Stimulated activated naive B cell treated with anti-CD40 and anti-IgM and Interleukin-4, amounts not matched to agents 10 μg/mL and 1 μg/mL and 100 μg/mL, for 72 hours (primary cell): ENCODE measurements around the gene LPP.
A peak's percentile ranks its signal among the peaks of the same experiment; 100 is the strongest.

ENCODE experiments used
- ATAC-seq, 2 donors: fragments of 150-1000 bp; cut with Tn5 transposase; replicated peaks; 2 replicates each; pipeline ENCODE4 v1.10.0; 2021; ENCODE audit warnings: moderate library complexity in 1 of 2
- DNase-seq: peaks from one replicate; pipeline ENCODE4 v3.0.0; 2021
- H3K27ac Mint-ChIP-seq: one replicate; pipeline ENCODE4 v1.8.0; 2022; ENCODE audit warnings: mild to moderate bottlenecking, mixed read lengths
- H3K27me3 Mint-ChIP-seq, 2 donors: one replicate each; pipeline ENCODE4 v1.8.0; 2022; ENCODE audit warnings: mixed read lengths in 2 of 2
- H3K36me3 Mint-ChIP-seq, 2 donors: one replicate each; pipeline ENCODE4 v1.8.0; 2022; ENCODE audit warnings: mixed read lengths in 2 of 2, mild to moderate bottlenecking in 1 of 2
- H3K4me1 Mint-ChIP-seq, 2 donors: one replicate each; pipeline ENCODE4 v1.8.0; 2022; ENCODE audit warnings: mixed read lengths in 2 of 2, mild to moderate bottlenecking in 1 of 2
- H3K4me3 Mint-ChIP-seq, 2 donors: one replicate each; pipeline ENCODE4 v1.8.0; 2022; ENCODE audit warnings: mild to moderate bottlenecking in 2 of 2, mixed read lengths in 2 of 2, moderate library complexity in 1 of 2
- H3K9me3 Mint-ChIP-seq, 2 donors: one replicate each; pipeline ENCODE4 v1.8.0; 2022; ENCODE audit warnings: mixed read lengths in 2 of 2, mild to moderate bottlenecking in 1 of 2

Gene LPP

DNA sequence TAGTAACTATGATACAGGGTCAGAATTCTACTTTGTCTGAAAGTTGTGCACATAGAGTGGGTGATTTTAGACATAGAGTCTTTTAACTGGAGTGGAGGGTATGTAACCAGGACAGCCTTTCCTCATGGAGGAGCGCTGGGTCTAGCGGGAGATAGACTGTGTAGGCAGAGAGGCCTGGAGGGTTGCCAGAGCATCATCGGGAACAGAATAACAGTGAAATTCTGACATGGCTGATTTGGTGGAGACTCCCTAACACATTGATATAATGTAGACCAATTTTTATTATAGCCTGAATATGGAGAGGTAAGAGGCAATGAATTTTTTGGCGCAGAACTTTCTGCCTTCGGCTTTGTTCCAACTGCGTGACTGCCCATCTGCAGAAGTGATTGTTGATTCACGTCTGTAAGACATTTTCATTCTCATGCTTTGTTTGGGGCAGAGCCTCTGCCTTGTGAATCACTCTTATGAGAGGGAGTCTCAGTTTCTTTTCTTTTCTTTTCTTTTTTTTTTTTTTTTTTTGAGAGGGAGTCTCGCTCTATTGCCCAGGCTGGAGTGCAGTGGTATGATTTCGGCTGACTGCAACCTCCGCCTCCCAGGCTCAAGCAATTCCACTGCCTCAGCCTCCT, 16.0 kb downstream of the LPP start:
- ATAC-seq (no peak), DNase-seq (no peak)
- Mint-ChIP-seq H3K27me3 (no peaks in the 10 kb centered on the region), H3K9me3 (peaks cover 0 to 2% of the 10 kb centered on the region in 2 donors), H3K36me3 (peaks cover 9 to 17% of the 10 kb centered on the region in 2 donors), H3K4me1 (peaks cover 29 to 56% of the 10 kb centered on the region in 2 donors), H3K4me3 (no peak overlapping the region), H3K27ac (peak overlapping the region; percentile 56)

DNA sequence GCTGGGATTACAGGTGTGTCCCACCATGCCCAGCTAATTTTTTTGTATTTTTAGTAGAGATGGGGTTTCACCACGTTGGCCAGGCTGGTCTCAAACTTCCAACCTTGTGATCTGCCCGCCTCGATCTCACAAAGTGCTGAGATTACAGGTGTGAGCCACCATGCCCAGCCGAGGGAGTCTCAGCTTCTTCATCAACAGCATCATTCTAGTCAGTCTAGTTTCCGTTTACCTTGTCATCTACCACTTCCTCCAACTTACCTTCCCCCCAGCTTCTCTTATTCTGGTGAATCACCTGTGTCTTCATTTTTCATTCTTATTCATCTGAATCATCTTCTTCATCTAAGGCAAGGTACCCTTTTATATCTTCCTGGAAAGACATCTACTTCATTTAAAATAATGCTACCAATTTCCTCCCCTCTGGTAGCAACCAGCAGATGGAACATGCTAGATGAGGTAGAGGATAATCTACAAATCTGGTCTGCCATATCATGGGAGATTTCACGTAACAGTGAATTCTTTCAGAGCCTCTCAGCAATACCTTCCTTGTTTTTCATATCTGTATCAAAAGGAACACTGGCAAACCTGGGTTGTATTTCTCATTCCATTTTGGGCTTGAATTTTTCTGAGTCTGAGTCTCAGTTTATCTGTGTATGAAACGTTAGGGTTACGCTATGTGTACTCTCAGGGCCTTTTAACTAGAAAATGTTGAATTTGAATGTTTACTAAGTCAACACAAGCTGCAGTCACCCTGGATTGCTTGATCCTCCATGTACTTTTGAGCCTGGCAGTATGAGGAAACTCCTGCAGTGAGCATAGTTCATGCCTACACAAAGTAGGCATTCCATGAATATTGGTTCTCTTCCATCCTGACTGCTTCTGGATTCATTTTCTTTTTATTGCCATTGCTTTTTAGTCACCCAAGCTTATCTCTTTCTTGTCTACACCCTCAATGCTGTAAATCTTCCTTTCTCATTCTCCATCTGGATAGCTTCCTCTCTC, 16.8 kb downstream of the LPP start:
- peak overlapping the region; percentile 56 for H3K27ac Mint-ChIP-seq
- no peaks in the 10 kb centered on the region for H3K27me3 Mint-ChIP-seq
- peaks cover 0 to 2% of the 10 kb centered on the region in 2 donors for H3K9me3 Mint-ChIP-seq
- H3K4me3 Mint-ChIP-seq = peak overlapping the region in 1 of 2 donors; percentile 2
- H3K4me1 Mint-ChIP-seq = peaks cover 28 to 57% of the 10 kb centered on the region in 2 donors
- DNase-seq (no peak), ATAC-seq (peak; percentile 78 to 79)
- peaks cover 15 to 21% of the 10 kb centered on the region in 2 donors for H3K36me3 Mint-ChIP-seq

DNA sequence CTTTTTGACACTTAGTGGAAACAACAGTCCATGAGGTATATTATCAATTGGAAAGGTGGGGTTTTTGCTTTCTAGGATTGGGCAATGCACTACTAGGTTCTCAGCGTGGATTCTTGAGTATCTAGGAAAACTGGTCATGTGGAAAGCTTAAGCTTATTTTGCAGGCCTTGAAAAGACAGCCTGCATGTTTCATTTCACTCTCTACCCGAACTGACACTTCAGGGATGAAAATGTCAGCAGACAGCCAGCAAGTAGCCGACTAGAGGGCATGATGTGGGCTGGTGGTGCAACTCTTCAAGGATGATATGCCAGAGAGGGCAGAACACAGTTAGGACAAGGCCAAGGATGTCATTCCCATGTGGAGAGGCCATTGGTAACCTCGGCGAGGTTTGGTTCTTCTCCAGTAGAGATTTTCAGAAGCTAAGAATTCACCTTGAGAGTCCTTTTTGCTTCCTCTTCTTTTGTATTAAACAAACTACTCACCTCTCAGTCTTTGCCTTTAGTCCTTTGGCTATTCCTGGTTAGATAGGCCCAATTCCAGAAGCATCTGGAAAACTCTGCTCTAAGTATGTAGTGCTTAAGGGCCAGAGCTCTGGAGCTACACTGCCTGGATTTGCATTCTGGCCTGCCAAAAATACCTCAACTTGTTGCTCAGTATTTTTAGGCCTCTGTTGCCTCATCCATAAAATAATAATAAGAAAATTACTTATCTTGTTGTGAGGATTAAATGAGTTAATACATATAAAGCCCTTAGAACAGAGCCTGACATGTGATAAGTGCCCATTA, 17.9 kb downstream of the LPP start:
- ATAC-seq = no peak
- H3K9me3 Mint-ChIP-seq = peaks cover 3% of the 10 kb centered on the region in 2 donors
- DNase-seq = no peak
- H3K4me1 Mint-ChIP-seq = peaks cover 33 to 60% of the 10 kb centered on the region in 2 donors
- no peak overlapping the region for H3K27ac Mint-ChIP-seq
- peaks cover 17 to 24% of the 10 kb centered on the region in 2 donors for H3K36me3 Mint-ChIP-seq
- no peaks in the 10 kb centered on the region for H3K27me3 Mint-ChIP-seq
- no peak overlapping the region for H3K4me3 Mint-ChIP-seq

DNA sequence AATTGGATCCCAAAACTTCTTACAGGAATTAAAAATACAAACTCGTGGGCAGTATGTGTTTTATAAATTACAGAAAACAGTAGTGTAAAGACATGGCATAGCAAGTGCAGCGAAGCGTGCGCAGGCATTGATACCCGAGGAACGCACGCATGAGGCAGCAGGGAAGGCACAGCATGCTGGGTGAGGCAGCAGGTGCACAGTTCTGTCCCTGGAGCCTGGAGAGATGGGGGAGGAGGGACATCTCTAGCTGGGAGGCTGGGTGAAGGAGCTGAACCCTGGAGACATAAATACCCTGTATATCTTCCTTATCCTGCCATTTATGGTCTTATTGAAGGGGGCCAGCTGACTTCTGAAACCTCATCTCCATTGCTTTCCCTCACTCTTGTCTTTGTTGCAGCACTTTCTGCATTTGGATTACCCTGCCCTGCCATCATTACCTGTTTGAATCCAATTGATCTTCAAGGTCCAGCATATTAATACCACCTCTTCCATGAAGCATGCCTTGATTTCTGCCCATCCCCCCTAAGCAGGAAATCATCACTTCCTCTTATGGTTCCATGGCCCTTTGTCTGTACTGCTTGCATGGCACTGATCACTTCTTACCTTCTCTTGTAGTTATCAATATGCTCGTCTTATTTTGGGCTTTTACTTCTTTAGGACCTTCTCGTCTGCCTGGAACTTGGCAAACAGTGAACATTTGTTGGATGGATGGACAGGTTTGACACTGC, 20.5 kb downstream of the LPP start:
- Mint-ChIP-seq H3K4me1 (peaks cover 52 to 82% of the 10 kb centered on the region in 2 donors), H3K9me3 (peaks cover 5% of the 10 kb centered on the region in 2 donors), H3K27me3 (no peaks in the 10 kb centered on the region), H3K4me3 (peak overlapping the region in 1 of 2 donors; percentile 22), H3K27ac (no peak overlapping the region), H3K36me3 (peaks cover 32 to 43% of the 10 kb centered on the region in 2 donors)
- peak; percentile 61 to 63 for ATAC-seq
- no peak for DNase-seq

GRCh38 chr3:188176476-188176875, 22.5 kb downstream of the LPP start:
- no peak for ATAC-seq

DNA sequence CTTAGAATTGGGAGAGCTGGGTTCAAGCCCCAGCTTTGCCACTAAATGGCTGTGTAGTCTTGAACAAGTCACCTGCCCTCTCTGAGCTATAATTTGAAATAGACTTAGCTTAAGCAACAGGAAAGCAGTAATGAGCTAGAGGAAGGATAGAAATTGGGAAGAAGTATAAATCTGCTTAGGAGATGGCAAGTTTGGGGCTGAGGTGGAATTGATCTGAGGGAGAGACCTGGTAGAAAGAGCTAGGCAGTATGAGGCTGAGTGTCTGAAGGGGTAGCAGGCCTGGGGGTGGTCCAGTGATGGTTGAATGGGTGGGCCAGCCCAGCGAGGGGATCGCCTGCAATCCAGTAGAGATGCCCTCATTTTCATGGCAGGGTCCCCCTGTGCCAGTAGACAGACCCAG, 22.9 kb downstream of the LPP start:
- Mint-ChIP-seq H3K36me3 (peaks cover 40 to 41% of the 10 kb centered on the region in 2 donors), H3K4me1 (peaks cover 42 to 70% of the 10 kb centered on the region in 2 donors), H3K27ac (no peak overlapping the region), H3K27me3 (no peaks in the 10 kb centered on the region), H3K4me3 (no peak overlapping the region), H3K9me3 (peaks cover 5% of the 10 kb centered on the region in 2 donors)
- no peak for ATAC-seq
- no peak for DNase-seq

More at GRCh38 chr3:188176476-188176875, 22.5 kb downstream of the LPP start:
- DNase-seq = no peak
- no peak overlapping the region for H3K27ac Mint-ChIP-seq
- peaks cover 38% of the 10 kb centered on the region in 2 donors for H3K36me3 Mint-ChIP-seq
- H3K4me1 Mint-ChIP-seq = peaks cover 45 to 75% of the 10 kb centered on the region in 2 donors
- H3K4me3 Mint-ChIP-seq = no peak overlapping the region
- H3K27me3 Mint-ChIP-seq = no peaks in the 10 kb centered on the region
- peaks cover 5% of the 10 kb centered on the region in 2 donors for H3K9me3 Mint-ChIP-seq

- peaks cover 40 to 45% of the 10 kb centered on the region in 2 donors for H3K36me3 Mint-ChIP-seq
Measured at GRCh38 chr3:188177721-188178120, 23.8 kb downstream of the LPP start.

DNA sequence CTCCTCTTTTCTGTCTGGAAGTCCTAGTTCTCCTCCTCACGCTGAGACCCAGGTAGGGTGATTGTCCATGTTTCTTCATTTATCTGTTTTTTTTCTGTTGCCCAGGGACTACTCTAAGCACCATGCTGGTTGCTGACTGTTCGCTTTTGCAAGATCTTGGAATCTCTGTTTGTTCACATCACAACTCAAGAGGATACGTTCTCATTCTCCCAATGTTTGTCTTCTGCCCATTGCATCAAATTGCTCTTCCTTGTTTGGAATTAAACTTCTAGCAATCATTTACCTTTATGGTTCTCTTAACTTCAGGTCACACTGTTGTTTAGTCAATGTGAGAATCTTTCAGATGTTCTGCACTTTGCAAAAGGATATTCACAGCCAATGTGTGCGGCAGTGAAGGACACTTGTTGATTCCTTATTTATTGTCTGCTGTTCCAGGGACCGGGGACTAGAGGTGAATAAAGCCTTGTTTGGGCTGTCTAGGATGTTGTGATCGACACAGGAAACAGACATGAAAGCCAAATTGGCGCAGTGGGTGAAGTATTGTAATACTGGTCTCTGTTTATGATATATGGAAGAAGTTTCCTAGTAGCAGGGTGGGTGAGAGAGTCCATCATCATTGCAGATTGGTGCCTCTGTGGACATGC, 24.5 kb downstream of the LPP start:
- Mint-ChIP-seq H3K36me3 (peaks cover 43 to 44% of the 10 kb centered on the region in 2 donors), H3K9me3 (peaks cover 5% of the 10 kb centered on the region in 2 donors), H3K4me1 (peaks cover 42 to 65% of the 10 kb centered on the region in 2 donors), H3K4me3 (no peak overlapping the region), H3K27ac (peak overlapping the region; percentile 3), H3K27me3 (no peaks in the 10 kb centered on the region)
- DNase-seq (no peak), ATAC-seq (no peak)

More at GRCh38 chr3:188177721-188178120, 23.8 kb downstream of the LPP start:
- no peak for ATAC-seq
- Mint-ChIP-seq H3K9me3 (peaks cover 5% of the 10 kb centered on the region in 2 donors), H3K27me3 (no peaks in the 10 kb centered on the region), H3K27ac (no peak overlapping the region), H3K4me1 (peaks cover 42 to 69% of the 10 kb centered on the region in 2 donors), H3K4me3 (no peak overlapping the region)
- DNase-seq = no peak

DNA sequence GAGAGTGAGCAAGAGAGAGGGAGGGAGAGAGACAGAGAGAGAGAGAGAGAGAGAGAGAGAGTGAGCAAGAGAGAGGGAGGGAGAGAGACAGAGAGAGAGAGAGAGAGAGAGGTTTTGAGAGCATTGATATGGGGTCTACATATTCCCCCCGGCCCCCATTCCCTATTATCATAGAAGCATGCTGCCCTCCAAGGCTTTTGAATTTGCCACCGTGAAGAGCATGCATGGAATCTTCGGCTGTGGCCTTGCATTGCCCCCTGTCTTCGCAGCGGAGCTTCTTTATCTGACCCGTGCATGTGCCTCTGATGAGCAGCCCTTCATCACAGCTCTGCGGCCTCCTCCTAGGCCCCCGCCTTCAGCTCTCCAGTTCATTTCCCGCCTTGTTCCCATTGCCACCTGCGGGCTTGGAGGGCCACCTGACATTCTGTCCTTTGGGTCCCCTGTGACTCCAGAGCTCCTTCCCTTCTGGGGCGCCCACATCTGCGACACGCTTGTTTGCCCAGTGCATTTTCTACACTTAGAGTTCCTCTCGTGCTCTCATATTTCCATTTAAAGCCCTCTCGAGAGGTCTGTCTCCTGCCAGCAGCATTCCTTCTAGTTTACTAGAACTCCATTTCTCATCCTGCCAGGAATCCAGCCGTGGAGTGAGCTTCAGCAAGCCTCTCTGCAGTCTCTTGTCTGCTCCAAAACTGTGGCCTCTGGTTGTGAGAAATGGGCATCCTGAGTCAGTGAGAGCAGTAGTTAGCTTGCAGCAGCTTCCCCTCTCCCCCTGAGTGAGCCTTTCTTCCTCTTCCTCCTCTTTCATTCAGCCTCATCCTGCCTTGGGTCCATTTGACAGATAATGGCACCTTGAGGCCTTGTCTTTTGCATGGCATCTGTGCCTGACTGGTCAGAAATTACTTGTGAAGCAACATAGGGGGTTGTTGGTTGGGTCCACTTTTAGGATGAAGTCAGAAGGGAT, 25.3 kb downstream of the LPP start:
- Mint-ChIP-seq H3K4me1 (peaks cover 45 to 63% of the 10 kb centered on the region in 2 donors), H3K27me3 (no peaks in the 10 kb centered on the region), H3K4me3 (peak overlapping the region in 1 of 2 donors; percentile 15), H3K36me3 (peaks cover 38 to 46% of the 10 kb centered on the region in 2 donors), H3K27ac (peak overlapping the region; percentile 53), H3K9me3 (peaks cover 5% of the 10 kb centered on the region in 2 donors)
- DNase-seq = no peak
- ATAC-seq = no peak

DNA sequence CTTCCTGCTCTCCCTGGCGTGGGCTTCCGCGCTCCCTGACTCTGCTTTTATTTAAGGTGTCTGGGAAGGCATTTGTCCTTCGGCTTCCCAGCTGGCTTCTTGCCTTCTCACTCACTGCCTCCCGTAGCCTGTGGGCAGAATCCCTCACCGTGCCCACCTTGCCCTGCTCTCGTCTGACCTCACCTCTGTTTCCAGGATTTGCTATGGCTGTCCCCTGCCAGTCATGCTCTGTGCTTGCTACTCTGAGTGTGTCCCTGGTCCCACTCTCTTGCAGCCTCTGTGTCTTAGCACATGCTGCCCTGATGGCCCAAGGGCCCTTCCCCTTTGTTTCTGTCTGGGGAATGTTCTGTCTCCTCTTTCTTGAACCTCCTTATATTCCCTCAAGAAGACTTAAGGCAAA, 26.2 kb downstream of the LPP start:
- ATAC-seq (no peak), DNase-seq (no peak)
- peaks cover 32 to 46% of the 10 kb centered on the region in 2 donors for H3K36me3 Mint-ChIP-seq
- H3K9me3 Mint-ChIP-seq = peaks cover 3 to 5% of the 10 kb centered on the region in 2 donors
- no peak overlapping the region for H3K4me3 Mint-ChIP-seq
- peaks cover 45 to 62% of the 10 kb centered on the region in 2 donors for H3K4me1 Mint-ChIP-seq
- H3K27me3 Mint-ChIP-seq = no peaks in the 10 kb centered on the region
- H3K27ac Mint-ChIP-seq = no peak overlapping the region

- Mint-ChIP-seq H3K4me3 (no peak overlapping the region), H3K36me3 (peaks cover 14 to 31% of the 10 kb centered on the region in 2 donors), H3K27ac (no peak overlapping the region), H3K27me3 (no peaks in the 10 kb centered on the region), H3K4me1 (peaks cover 40 to 57% of the 10 kb centered on the region in 2 donors), H3K9me3 (no peaks in the 10 kb centered on the region)
- ATAC-seq (no peak), DNase-seq (no peak)
Measured at GRCh38 chr3:188183452-188183851, 29.5 kb downstream of the LPP start.

DNA sequence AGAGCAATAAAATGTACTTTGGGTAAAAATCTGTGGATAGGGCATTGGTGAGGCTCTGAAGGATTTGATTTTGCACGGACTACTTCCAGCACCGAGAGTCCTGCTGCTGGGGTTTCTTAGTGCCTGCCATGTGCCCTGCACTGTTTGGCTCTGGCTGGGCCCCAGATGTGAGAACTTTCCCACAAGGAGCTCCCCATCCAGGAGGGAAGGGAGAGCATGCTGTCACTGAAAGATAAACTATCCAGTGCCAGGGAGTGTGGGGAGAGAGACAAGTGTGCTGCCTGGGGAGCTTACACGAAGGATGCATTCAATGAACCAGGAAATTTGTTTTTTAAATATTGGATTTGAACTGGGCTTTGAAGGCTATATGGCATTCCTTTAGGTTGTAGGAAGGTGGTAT, 30.2 kb downstream of the LPP start:
- no peak overlapping the region for H3K4me3 Mint-ChIP-seq
- H3K27me3 Mint-ChIP-seq = no peaks in the 10 kb centered on the region
- H3K4me1 Mint-ChIP-seq = peaks cover 35 to 51% of the 10 kb centered on the region in 2 donors
- no peaks in the 10 kb centered on the region for H3K9me3 Mint-ChIP-seq
- no peak for DNase-seq
- ATAC-seq = no peak
- H3K36me3 Mint-ChIP-seq = peaks cover 14 to 26% of the 10 kb centered on the region in 2 donors
- H3K27ac Mint-ChIP-seq = no peak overlapping the region
